Spleen (tissue), 11 donors: ENCODE data around the gene CCDC107. TPM values are rescaled to one million over a fixed set of nuclear protein-coding genes. Genes with fewer than 3 reads are reported as not detected.

Experiments
- DNase-seq: peaks from one replicate; pipeline ENCODE4 v3.0.0-alpha.2; 2020
- H3K27ac ChIP-seq, 8 donors: fragments of 200-600 bp; sonication (generic) in 7 of 8; 1 replicate in 4 of 8; 2 replicates in 4 of 8; pipeline versions ENCODE4 v1.5.0 to v1.8.0; 2016 to 2021; ENCODE audit warnings: inconsistent platforms in 4 of 8, mild to moderate bottlenecking in 4 of 8, moderate library complexity in 1 of 8
- H3K27me3 ChIP-seq, 7 donors: fragments of 200-600 bp; sonication (generic) in 6 of 7; replicated peaks in 1 of 7; 1 replicate in 4 of 7; 2 replicates in 3 of 7; pipeline versions ENCODE4 v1.5.0 to v1.8.0; 2016 to 2021; ENCODE audit warnings: inconsistent platforms in 3 of 7, mild to moderate bottlenecking in 1 of 7
- H3K36me3 ChIP-seq, 6 donors: fragments of 200-600 bp; sonication (generic) in 5 of 6; 1 replicate in 4 of 6; 2 replicates in 2 of 6; pipeline versions ENCODE4 v1.5.0 to v1.8.0; 2016 to 2021; ENCODE audit warnings: inconsistent platforms in 2 of 6
- H3K4me1 ChIP-seq, 6 donors: fragments of 200-600 bp; sonication (generic) in 5 of 6; 1 replicate in 3 of 6; 2 replicates in 3 of 6; pipeline versions ENCODE4 v1.5.0 to v1.8.0; 2016 to 2021; ENCODE audit warnings: inconsistent platforms in 3 of 6
- H3K4me3 ChIP-seq, 8 donors: fragments of 200-600 bp; sonication (generic) in 7 of 8; 1 replicate in 4 of 8; 2 replicates in 4 of 8; pipeline versions ENCODE4 v1.5.0 to v1.8.0; 2016 to 2021; ENCODE audit warnings: inconsistent platforms in 4 of 8, mild to moderate bottlenecking in 4 of 8, moderate library complexity in 2 of 8
- H3K9me3 ChIP-seq, 8 donors: fragments of 200-600 bp; sonication (generic) in 7 of 8; 1 replicate in 4 of 8; 2 replicates in 4 of 8; pipeline versions ENCODE4 v1.5.0 to v1.8.0; 2016 to 2021; ENCODE audit warnings: inconsistent platforms in 4 of 8
- CTCF ChIP-seq, 11 experiments: fragments of 200-600 bp in 7 of 11; fragments of 450-650 bp in 4 of 11; sonication (generic) in 4 of 11; IDR thresholded peaks in 8 of 11; conservative IDR thresholded peaks in 3 of 11; 1 replicate in 7 of 11; 2 replicates in 4 of 11; pipeline versions ENCODE4 v1.4.0 to v1.8.0; 2016 to 2021; ENCODE audit warnings: antibody characterized with exemption in 11 of 11, inconsistent platforms in 4 of 11, mild to moderate bottlenecking in 1 of 11
- POLR2A ChIP-seq, 3 donors: fragments of 450-650 bp; IDR thresholded peaks; one replicate each; pipeline ENCODE4 v1.5.1; 2017; ENCODE audit warnings: antibody characterized with exemption in 3 of 3, mild to moderate bottlenecking in 1 of 3
- POLR2AphosphoS5 ChIP-seq, 3 donors: sonication (generic); formaldehyde crosslinking; IDR thresholded peaks; one replicate each; pipeline ENCODE4 v1.5.1; 2017; ENCODE audit warnings: antibody characterized with exemption in 3 of 3
- WGBS, 5 donors: extraction: QIAGEN DNeasy Blood & Tissue Kit in 3 of 5; methylation state at CpG; one replicate each; pipeline versions ENCODE4 v1.1.5 to v1.1.7; 2013 to 2018; 5-methylcytosine and 5-hydroxymethylcytosine counted together
- intact Hi-C: fragments of 100-400 bp; cut with DNase I; formaldehyde crosslinking; loops from one replicate; pipeline ENCODE4 v1.15.0; 2023; ENCODE audit warnings: low total_unique reads
- polyA plus RNA-seq, 3 donors: library from polyadenylated mRNA; stranded (reverse); fragments of 200-250 nt; gene quantifications; one replicate each; pipeline ENCODE4 v1.2.1, GENCODE V29; 2013
- total RNA-seq, 7 donors: library from RNA; depleted of rRNA in 3 of 7; stranded (reverse); fragments of >200 nt in 3 of 7; fragmentation: NEBNext Ultra II Directional in 4 of 7; extraction: Animal tissue kit (Norgen Biotek cat#: 25700) in 4 of 7; gene quantifications; one replicate each; pipeline versions ENCODE4 v1.1.0 to v1.2.1, GENCODE V29; 2016 to 2021
- donor health status: healthy with polysubstance abuse.
- donor health status: DM: no; HTN: no; CAD: no; lungs with moderate emphysema.
- donor health status: DM: no; HTN: no; CAD: no.
- donor health status: Bipolar disorder and iron deficiency.
- donor health status: healthy.
- donor health status: DM: no; HTN: no; CAD: no.
- donor health status: DM: yes; HTN: yes; CAD: no.

Gene CCDC107
- total and polyA plus RNA-seq, 10 donors = 14.4 to 46.9 (median 21.3) TPM

DNA sequence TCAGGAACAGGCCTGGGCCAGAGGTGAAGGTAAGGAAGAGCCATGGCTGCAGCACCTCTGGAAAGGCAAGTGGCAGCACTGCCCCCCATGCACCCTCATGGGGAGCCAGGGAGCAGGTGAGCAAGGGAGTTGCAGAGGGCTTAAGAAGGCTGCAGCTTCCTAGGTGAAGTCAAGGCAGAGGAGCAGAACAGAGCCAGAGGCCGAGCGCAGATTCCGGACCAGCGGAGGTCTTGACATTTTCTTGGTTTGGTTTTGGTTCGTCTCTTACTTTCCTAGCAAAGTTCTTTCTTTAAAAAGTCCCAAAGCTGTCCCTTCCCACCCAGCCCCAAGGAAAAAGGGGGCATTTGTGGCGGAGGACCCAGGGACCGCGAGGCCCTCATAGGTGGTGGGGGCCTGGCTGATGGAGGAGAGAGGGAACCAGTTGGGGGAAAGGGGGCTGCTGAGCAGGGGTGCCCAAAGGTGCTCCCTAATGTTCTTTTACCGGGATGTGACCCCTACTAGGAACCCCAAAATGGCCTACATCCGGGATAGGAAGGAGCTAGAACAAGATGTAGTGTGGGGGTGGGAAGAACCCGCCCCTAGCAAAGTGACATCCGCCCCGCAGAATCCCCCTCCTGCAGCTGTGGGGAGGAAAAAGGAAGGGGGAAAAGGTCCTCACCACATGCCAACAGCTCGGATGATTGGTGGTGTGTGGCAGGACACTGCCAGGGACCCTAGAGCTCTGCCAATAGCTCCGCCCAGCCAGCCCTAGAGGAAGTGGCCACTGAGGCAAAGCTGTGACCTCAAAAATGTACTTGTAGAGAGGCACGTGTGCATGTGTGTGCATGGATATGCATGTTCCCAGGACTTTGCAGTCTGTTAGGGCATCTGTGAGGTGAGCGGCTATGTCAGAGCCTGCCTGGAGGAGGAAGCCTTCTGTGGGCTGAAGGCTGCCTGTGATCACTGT, 39.0 kb upstream of the CCDC107 start:
- intact Hi-C loops = no loop called here
- DNase-seq = peak; percentile 93
- 51 to 56% (median 54%) methylated on average over 17 of the region's 17 CpGs for WGBS, 5 donors

GRCh38 chr9:35619800-35620158, 38.3 kb upstream of the CCDC107 start:
- intact Hi-C loops = no loop called here
- WGBS, 5 donors = 10 to 23% (median 15%) methylated on average over 2 of the region's 2 CpGs
- no peak for TF ChIP-seq POLR2A (IDR thresholded peaks at IDR 0.05)
- no peak for TF ChIP-seq POLR2AphosphoS5 (IDR thresholded peaks at IDR 0.05)
- TF ChIP-seq CTCF (IDR thresholded peaks at IDR 0.05 in 8 of 11, conservative IDR thresholded peaks at IDR 0.05 in 3 of 11) = no peak
- no peaks in the 10 kb centered on the region for H3K9me3 ChIP-seq
- H3K4me3 ChIP-seq = peak overlapping the region in 2 of 8 donors; percentile 52 to 82
- DNase-seq = peak; percentile 87
- peak overlapping the region; percentile 72 to 94 (median 84) for H3K27ac ChIP-seq
- no peaks in the 10 kb centered on the region for H3K27me3 ChIP-seq
- H3K4me1 ChIP-seq = peaks cover 17 to 77% (median 61%) of the 10 kb centered on the region in 6 donors
- peaks cover 0 to 17% (median 0%) of the 10 kb centered on the region in 6 donors for H3K36me3 ChIP-seq

More for the DNA sequence above, 39.0 kb upstream of the CCDC107 start:
- TF ChIP-seq CTCF (IDR thresholded peaks at IDR 0.05 in 8 of 11, conservative IDR thresholded peaks at IDR 0.05 in 3 of 11) (peak in 2 of 11 experiments; percentile 6 to 18), POLR2AphosphoS5 (IDR thresholded peaks at IDR 0.05) (peak; percentile 61 to 94 (median 92)), POLR2A (IDR thresholded peaks at IDR 0.05) (no peak)
- Histone ChIP-seq H3K27me3 (no peaks in the 10 kb centered on the region), H3K9me3 (no peaks in the 10 kb centered on the region), H3K36me3 (peaks cover 0 to 23% (median 0%) of the 10 kb centered on the region in 6 donors), H3K4me1 (peaks cover 17 to 83% (median 62%) of the 10 kb centered on the region in 6 donors), H3K4me3 (peak overlapping the region in 5 of 8 donors; percentile 43 to 82 (median 55)), H3K27ac (peak overlapping the region; percentile 72 to 94 (median 84))

GRCh38 chr9:35627575-35627974, 30.5 kb upstream of the CCDC107 start:
- WGBS, 5 donors = 60 to 83% (median 78%) methylated on average over 2 of the region's 2 CpGs
- Histone ChIP-seq H3K9me3 (no peaks in the 10 kb centered on the region), H3K27ac (no peak overlapping the region), H3K36me3 (no peaks in the 10 kb centered on the region), H3K4me1 (peaks cover 0 to 5% (median 0%) of the 10 kb centered on the region in 6 donors), H3K4me3 (no peak overlapping the region), H3K27me3 (no peaks in the 10 kb centered on the region)
- intact Hi-C loops = no loop called here
- no peak for DNase-seq
- TF ChIP-seq POLR2AphosphoS5 (IDR thresholded peaks at IDR 0.05) (no peak), POLR2A (IDR thresholded peaks at IDR 0.05) (no peak), CTCF (IDR thresholded peaks at IDR 0.05 in 8 of 11, conservative IDR thresholded peaks at IDR 0.05 in 3 of 11) (no peak)

DNA sequence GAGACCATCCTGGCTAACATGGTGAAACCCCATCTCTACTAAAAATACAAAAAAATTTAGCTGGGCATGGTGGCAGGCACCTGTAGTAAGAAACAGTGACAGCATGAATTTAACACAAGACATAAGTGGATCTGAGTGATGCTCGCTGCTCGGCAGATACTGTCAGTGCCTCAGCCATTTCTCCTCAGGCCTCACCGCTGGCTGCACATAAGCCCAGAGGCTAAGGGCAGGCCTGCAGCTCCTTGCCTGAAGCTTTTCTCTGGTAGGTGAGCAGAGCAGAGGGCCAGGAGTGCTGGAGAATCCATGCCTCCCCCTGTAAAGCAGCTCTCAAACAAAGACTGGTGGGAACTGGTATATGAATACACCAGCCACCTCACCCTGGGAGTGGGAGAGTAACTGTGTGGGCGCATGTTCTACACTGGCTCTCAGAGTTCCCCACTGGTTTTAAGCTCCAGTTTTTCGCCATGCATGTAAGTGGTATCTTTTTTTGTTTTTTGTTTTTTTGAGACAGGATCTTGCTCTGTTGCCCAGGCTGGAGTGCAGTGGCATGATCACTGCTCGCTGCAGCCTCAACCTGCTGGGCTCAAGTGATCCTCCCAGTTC, 29.6 kb upstream of the CCDC107 start:
- no peak overlapping the region for H3K4me3 ChIP-seq
- H3K27ac ChIP-seq = no peak overlapping the region
- H3K9me3 ChIP-seq = no peaks in the 10 kb centered on the region
- TF ChIP-seq CTCF (IDR thresholded peaks at IDR 0.05 in 8 of 11, conservative IDR thresholded peaks at IDR 0.05 in 3 of 11) = no peak
- TF ChIP-seq POLR2AphosphoS5 (IDR thresholded peaks at IDR 0.05) = no peak
- TF ChIP-seq POLR2A (IDR thresholded peaks at IDR 0.05) = no peak
- intact Hi-C loops = no loop called here
- no peaks in the 10 kb centered on the region for H3K36me3 ChIP-seq
- 92 to 97% (median 94%) methylated on average over 6 of the region's 6 CpGs for WGBS, 5 donors
- H3K27me3 ChIP-seq = no peaks in the 10 kb centered on the region
- H3K4me1 ChIP-seq = peaks cover 0 to 9% (median 0%) of the 10 kb centered on the region in 6 donors
- no peak for DNase-seq
